Cardiac muscle cell (in vitro differentiated cells and primary cell): ENCODE data around the gene NTN4. TPM values are rescaled to one million over a fixed set of nuclear protein-coding genes. Genes with fewer than 3 reads are reported as not detected.

ENCODE experiments used
- DNase-seq, 2 donors: peaks; one replicate each; pipeline versions ENCODE4 v3.0.0 to v3.0.0-alpha.2; 2010 to 2017; ENCODE audit warnings: low read depth in 1 of 2, low spot score in 1 of 2
- H3K27ac ChIP-seq: fragments of 200-600 bp; sonication (generic); 2 replicates; pipeline ENCODE4 v1.5.1; 2016
- H3K27me3 ChIP-seq: fragments of 200-600 bp; sonication (generic); 2 replicates; pipeline ENCODE4 v1.6.0; 2016; ENCODE audit warnings: control low read depth
- H3K36me3 ChIP-seq: fragments of 200-600 bp; sonication (generic); 2 replicates; pipeline ENCODE4 v1.5.1; 2016; ENCODE audit warnings: control low read depth
- H3K4me1 ChIP-seq: fragments of 200-600 bp; sonication (generic); 2 replicates; pipeline ENCODE4 v1.8.1; 2017; ENCODE audit warnings: low read depth, mild to moderate bottlenecking, mixed run types
- H3K4me3 ChIP-seq: fragments of 200-600 bp; sonication (generic); 2 replicates; pipeline ENCODE4 v1.5.1; 2016; ENCODE audit warnings: mild to moderate bottlenecking
- H3K9me3 ChIP-seq: fragments of 200-600 bp; sonication (generic); 2 replicates; pipeline ENCODE4 v1.5.1; 2017; ENCODE audit warnings: low read depth, mild to moderate bottlenecking, control low read depth
- polyA plus RNA-seq: library from polyadenylated mRNA; unstranded; fragments of >200 nt; fragmentation: Nextera tagmentation; extraction: Ambion mirVana; gene quantifications from 2 replicates; pipeline ENCODE4 v1.2.1, GENCODE V29; 2016
- total RNA-seq: library from RNA; depleted of rRNA; stranded (reverse); fragments of >200 nt; gene quantifications from 2 replicates; pipeline ENCODE4 v1.2.3, GENCODE V29; 2016
- TF ChIP-seq, protein P1 (sequence below): IDR thresholded peaks from 2 replicates; pipeline ENCODE4 v1.5.1; 2012; ENCODE audit warnings: low read depth, mild to moderate bottlenecking, low read length

Gene NTN4
- total and polyA plus RNA-seq, 2 experiments from 2014 or later: 0.86 to 1.4 TPM

DNA sequence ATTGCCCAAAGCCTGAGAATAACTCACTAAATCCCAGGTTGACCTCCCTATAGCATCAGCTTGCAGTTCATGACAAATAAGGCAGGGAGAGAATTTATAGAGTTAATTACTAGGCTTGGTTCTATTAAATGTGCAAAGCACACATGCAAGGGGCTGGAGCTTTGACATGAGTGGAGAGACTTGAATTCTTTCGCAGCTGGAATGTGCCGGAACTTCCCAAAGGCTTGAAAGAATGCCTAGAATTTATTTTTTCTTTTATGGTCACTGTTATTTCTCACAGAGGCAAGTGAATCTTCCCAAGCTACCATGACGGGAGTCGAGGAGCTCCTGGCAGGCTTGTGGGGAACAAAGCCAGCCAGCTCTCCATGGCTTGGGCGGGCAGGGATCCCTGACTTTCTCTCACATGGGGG, 143.8 kb downstream of the NTN4 start:
- H3K27ac ChIP-seq: no peak overlapping the region
- no peaks in the 10 kb centered on the region for H3K27me3 ChIP-seq
- peaks cover 7% of the 10 kb centered on the region for H3K4me1 ChIP-seq
- peak in 1 of 2 donors; percentile 70 for DNase-seq
- no peaks in the 10 kb centered on the region for H3K9me3 ChIP-seq
- H3K4me3 ChIP-seq: no peak overlapping the region
- H3K36me3 ChIP-seq: no peaks in the 10 kb centered on the region
- TF ChIP-seq, protein P1, sequence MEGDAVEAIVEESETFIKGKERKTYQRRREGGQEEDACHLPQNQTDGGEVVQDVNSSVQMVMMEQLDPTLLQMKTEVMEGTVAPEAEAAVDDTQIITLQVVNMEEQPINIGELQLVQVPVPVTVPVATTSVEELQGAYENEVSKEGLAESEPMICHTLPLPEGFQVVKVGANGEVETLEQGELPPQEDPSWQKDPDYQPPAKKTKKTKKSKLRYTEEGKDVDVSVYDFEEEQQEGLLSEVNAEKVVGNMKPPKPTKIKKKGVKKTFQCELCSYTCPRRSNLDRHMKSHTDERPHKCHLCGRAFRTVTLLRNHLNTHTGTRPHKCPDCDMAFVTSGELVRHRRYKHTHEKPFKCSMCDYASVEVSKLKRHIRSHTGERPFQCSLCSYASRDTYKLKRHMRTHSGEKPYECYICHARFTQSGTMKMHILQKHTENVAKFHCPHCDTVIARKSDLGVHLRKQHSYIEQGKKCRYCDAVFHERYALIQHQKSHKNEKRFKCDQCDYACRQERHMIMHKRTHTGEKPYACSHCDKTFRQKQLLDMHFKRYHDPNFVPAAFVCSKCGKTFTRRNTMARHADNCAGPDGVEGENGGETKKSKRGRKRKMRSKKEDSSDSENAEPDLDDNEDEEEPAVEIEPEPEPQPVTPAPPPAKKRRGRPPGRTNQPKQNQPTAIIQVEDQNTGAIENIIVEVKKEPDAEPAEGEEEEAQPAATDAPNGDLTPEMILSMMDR: no peak

GRCh38 chr12:95643256-95643655, 147.3 kb downstream of the NTN4 start:
- H3K27ac ChIP-seq: no peak overlapping the region

GRCh38 chr12:95642583-95642982, 148.0 kb downstream of the NTN4 start:
- no peak for DNase-seq
- no peaks in the 10 kb centered on the region for H3K9me3 ChIP-seq
- H3K36me3 ChIP-seq: no peaks in the 10 kb centered on the region
- H3K27ac ChIP-seq: no peak overlapping the region
- H3K4me3 ChIP-seq: no peak overlapping the region
- peaks cover 8% of the 10 kb centered on the region for H3K27me3 ChIP-seq
- no peaks in the 10 kb centered on the region for H3K4me1 ChIP-seq
- TF ChIP-seq, protein P1: no peak

More at GRCh38 chr12:95643256-95643655, 147.3 kb downstream of the NTN4 start:
- no peaks in the 10 kb centered on the region for H3K36me3 ChIP-seq
- no peak for DNase-seq
- TF ChIP-seq, protein P1: no peak
- no peak overlapping the region for H3K4me3 ChIP-seq
- H3K4me1 ChIP-seq: no peaks in the 10 kb centered on the region
- peaks cover 6% of the 10 kb centered on the region for H3K27me3 ChIP-seq
- no peaks in the 10 kb centered on the region for H3K9me3 ChIP-seq

- Histone ChIP-seq H3K36me3 (no peaks in the 10 kb centered on the region), H3K27me3 (peaks cover 8% of the 10 kb centered on the region), H3K27ac (no peak overlapping the region), H3K4me3 (no peak overlapping the region), H3K9me3 (no peaks in the 10 kb centered on the region), H3K4me1 (no peaks in the 10 kb centered on the region)
- TF ChIP-seq, protein P1: no peak
- peak in 1 of 2 donors; percentile 11 for DNase-seq
Observed at GRCh38 chr12:95641299-95641952, 149.1 kb downstream of the NTN4 start.

DNA sequence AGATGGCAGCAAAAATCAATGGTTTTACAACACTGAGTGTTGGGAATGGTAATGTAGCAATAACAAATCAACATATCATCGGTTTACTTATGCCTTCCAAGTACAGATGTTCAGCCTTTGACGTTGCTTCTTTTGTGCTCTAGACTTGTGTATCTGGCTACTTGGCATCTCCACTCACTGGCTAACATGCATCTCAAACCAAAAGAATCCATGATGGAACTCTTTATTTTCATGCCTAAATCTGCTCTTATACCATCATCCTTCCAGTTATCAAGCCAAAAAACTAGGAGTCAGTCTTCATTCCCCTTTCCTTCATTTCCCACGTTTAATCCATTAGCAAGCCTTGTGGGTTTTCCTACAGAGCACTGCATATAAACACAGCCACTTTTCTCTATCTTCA, 150.0 kb downstream of the NTN4 start:
- H3K36me3 ChIP-seq: no peaks in the 10 kb centered on the region
- no peak for DNase-seq
- H3K27me3 ChIP-seq: peaks cover 8% of the 10 kb centered on the region
- TF ChIP-seq, protein P1: no peak
- H3K4me1 ChIP-seq: no peaks in the 10 kb centered on the region
- no peaks in the 10 kb centered on the region for H3K9me3 ChIP-seq
- no peak overlapping the region for H3K4me3 ChIP-seq
- H3K27ac ChIP-seq: no peak overlapping the region
